ENCODE data around the gene WNK3. TPM values are rescaled to one million over a fixed set of nuclear protein-coding genes. Genes with fewer than 3 reads are reported as not detected.
A peak's percentile ranks its signal among the peaks of the same experiment; 100 is the strongest.

The WNK3 gene
- total and polyA plus RNA-seq, 9 of the 15 experiments (the other 6 are each of a cell fraction or from before 2014, with no cell fraction given), result under 0.01 to 0.02 (median 0.01) TPM; not detected in 4

DNA sequence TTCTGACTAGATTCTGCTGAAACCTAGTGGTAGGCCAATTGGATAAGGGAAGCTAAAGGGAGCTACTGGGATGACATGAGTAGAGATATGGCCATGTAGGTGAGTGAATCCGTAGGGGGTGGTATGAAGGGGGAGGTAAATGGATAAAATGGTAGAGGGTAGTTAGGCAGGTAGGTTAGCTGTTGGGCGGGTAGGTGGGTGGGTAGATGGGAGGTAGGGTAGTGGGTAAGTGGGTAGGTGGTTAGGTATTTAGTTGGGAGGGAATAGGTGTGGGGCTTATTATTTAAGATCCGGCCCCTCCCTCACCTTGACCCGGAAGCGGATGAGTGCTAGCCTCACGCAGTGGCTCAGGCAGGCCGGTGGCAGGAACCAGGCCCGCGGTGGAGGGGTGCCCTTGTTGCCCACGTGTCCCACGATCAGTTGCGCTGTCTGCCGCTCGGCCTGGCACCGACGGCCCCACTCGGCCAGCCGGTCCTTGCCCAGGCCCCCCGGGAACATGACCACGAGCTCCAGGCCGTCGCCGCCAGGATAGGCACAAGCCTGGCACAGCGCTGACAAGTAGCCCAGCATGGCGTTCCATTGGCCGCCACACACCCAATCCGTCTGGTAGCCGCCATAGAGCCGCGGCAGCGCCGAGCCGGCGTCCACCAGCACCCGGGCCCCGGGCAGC, 175.5 kb downstream of the WNK3 start (continued):
- TF ChIP-seq NR2C2 (CRISPR knock-in tag; IDR thresholded peaks at IDR 0.05) (peak; percentile 88), NR2C2 (tag; IDR thresholded peaks at IDR 0.05) (peak; percentile 95), PHF8 (IDR thresholded peaks at IDR 0.05; ENCODE audit: borderline replicate concordance, low read length) (peak; percentile 38; the same call in 1 of the 2 replicates), STAT5A (IDR thresholded peaks at IDR 0.05; ENCODE audit: borderline replicate concordance, low read length) (no peak), GABPA (tag; conservative IDR thresholded peaks at IDR 0.05; ENCODE audit: low read depth) (peak; percentile 84), HNRNPL (IDR thresholded peaks at IDR 0.05; ENCODE audit: low read depth, low read length) (peak; percentile 45; the same call in 1 of the 2 replicates), ATF1 (CRISPR knock-in tag; IDR thresholded peaks at IDR 0.05) (no peak), ATF1 (tag; IDR thresholded peaks at IDR 0.05) (no peak), POLR2A (conservative IDR thresholded peaks at IDR 0.05) (0 out of 2 replicates have a peak, but pooled peaks have one; percentile 47), NR2C1 (IDR thresholded peaks at IDR 0.05) (peak; percentile 94), NR2C1 (tag; IDR thresholded peaks at IDR 0.05) (peak; percentile 92), MYC (IDR thresholded peaks at IDR 0.05; ENCODE audit: low read depth, low read length) (peak; percentile 43; the same call in 1 of the 2 replicates), MYC (CRISPR knock-in tag; IDR thresholded peaks at IDR 0.05; ENCODE audit: borderline replicate concordance, low read depth) (no peak), EP400 (IDR thresholded peaks at IDR 0.05) (peak; percentile 48; the same call in 1 of the 2 replicates)
- TF ChIP-seq, protein P1, sequence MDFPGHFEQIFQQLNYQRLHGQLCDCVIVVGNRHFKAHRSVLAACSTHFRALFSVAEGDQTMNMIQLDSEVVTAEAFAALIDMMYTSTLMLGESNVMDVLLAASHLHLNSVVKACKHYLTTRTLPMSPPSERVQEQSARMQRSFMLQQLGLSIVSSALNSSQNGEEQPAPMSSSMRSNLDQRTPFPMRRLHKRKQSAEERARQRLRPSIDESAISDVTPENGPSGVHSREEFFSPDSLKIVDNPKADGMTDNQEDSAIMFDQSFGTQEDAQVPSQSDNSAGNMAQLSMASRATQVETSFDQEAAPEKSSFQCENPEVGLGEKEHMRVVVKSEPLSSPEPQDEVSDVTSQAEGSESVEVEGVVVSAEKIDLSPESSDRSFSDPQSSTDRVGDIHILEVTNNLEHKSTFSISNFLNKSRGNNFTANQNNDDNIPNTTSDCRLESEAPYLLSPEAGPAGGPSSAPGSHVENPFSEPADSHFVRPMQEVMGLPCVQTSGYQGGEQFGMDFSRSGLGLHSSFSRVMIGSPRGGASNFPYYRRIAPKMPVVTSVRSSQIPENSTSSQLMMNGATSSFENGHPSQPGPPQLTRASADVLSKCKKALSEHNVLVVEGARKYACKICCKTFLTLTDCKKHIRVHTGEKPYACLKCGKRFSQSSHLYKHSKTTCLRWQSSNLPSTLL (IDR thresholded peaks at IDR 0.05), result no peak
- TF ChIP-seq, protein P2, sequence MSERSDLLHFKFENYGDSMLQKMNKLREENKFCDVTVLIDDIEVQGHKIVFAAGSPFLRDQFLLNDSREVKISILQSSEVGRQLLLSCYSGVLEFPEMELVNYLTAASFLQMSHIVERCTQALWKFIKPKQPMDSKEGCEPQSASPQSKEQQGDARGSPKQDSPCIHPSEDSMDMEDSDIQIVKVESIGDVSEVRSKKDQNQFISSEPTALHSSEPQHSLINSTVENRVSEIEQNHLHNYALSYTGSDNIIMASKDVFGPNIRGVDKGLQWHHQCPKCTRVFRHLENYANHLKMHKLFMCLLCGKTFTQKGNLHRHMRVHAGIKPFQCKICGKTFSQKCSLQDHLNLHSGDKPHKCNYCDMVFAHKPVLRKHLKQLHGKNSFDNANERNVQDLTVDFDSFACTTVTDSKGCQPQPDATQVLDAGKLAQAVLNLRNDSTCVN (CRISPR knock-in tag; IDR thresholded peaks at IDR 0.05), result no peak
